Type B pancreatic cell (in vitro differentiated cells): ENCODE results near the gene IL7R. TPM values are rescaled to one million over a fixed set of nuclear protein-coding genes. Genes with fewer than 3 reads are reported as not detected.

Source experiments
- DNase-seq: peaks from one replicate; pipeline ENCODE4 v3.0.0; 2021; ENCODE audit warnings: mixed read lengths; ENCODE audit not compliant: unreplicated experiment; ENCODE audit errors: extremely low spot score
- H3K27ac Mint-ChIP-seq: 2 replicates; pipeline ENCODE4 v1.8.0; 2021; ENCODE audit warnings: mild to moderate bottlenecking, mixed read lengths
- H3K27me3 Mint-ChIP-seq: 2 replicates; pipeline ENCODE4 v1.8.0; 2021; ENCODE audit warnings: mixed read lengths
- H3K36me3 Mint-ChIP-seq: 2 replicates; pipeline ENCODE4 v1.8.0; 2021; ENCODE audit warnings: mixed read lengths
- H3K4me1 Mint-ChIP-seq: one replicate; pipeline ENCODE4 v1.8.0; 2021; ENCODE audit warnings: mixed read lengths; ENCODE audit not compliant: unreplicated experiment
- H3K4me3 Mint-ChIP-seq: 2 replicates; pipeline ENCODE4 v1.8.0; 2021; ENCODE audit warnings: mild to moderate bottlenecking, mixed read lengths
- H3K9me3 Mint-ChIP-seq: 2 replicates; pipeline ENCODE4 v1.8.0; 2021; ENCODE audit warnings: mixed read lengths
- total RNA-seq: library from RNA; stranded (reverse); gene quantifications from 2 replicates; pipeline ENCODE4 v1.2.1, GENCODE V29; 2021; ENCODE audit warnings: low replicate concordance
- TF ChIP-seq, protein P1 (sequence below): fragments of 200-600 bp; sonication (generic); conservative IDR thresholded peaks from 2 replicates; pipeline ENCODE4 v1.5.0; 2021; ENCODE audit warnings: antibody characterized with exemption, mild to moderate bottlenecking

The IL7R gene
- total RNA-seq, 1 donor from 2014 or later = not detected

- Mint-ChIP-seq H3K4me1 (no peaks in the 10 kb centered on the region), H3K27me3 (no peaks in the 10 kb centered on the region), H3K9me3 (no peaks in the 10 kb centered on the region), H3K4me3 (no peak overlapping the region), H3K27ac (no peak overlapping the region), H3K36me3 (no peaks in the 10 kb centered on the region)
- TF ChIP-seq, protein P1, sequence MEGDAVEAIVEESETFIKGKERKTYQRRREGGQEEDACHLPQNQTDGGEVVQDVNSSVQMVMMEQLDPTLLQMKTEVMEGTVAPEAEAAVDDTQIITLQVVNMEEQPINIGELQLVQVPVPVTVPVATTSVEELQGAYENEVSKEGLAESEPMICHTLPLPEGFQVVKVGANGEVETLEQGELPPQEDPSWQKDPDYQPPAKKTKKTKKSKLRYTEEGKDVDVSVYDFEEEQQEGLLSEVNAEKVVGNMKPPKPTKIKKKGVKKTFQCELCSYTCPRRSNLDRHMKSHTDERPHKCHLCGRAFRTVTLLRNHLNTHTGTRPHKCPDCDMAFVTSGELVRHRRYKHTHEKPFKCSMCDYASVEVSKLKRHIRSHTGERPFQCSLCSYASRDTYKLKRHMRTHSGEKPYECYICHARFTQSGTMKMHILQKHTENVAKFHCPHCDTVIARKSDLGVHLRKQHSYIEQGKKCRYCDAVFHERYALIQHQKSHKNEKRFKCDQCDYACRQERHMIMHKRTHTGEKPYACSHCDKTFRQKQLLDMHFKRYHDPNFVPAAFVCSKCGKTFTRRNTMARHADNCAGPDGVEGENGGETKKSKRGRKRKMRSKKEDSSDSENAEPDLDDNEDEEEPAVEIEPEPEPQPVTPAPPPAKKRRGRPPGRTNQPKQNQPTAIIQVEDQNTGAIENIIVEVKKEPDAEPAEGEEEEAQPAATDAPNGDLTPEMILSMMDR = no peak
- DNase-seq = no peak
Measured at GRCh38 chr5:35816881-35817521, 39.7 kb upstream of the IL7R start.

GRCh38 chr5:35819026-35819425 lies 37.7 kb upstream of the IL7R start:
- no peaks in the 10 kb centered on the region for H3K9me3 Mint-ChIP-seq
- DNase-seq = no peak
- no peak overlapping the region for H3K27ac Mint-ChIP-seq
- TF ChIP-seq, protein P1 = no peak
- no peaks in the 10 kb centered on the region for H3K36me3 Mint-ChIP-seq
- no peaks in the 10 kb centered on the region for H3K4me1 Mint-ChIP-seq
- no peak overlapping the region for H3K4me3 Mint-ChIP-seq
- no peaks in the 10 kb centered on the region for H3K27me3 Mint-ChIP-seq

- H3K9me3 Mint-ChIP-seq = no peaks in the 10 kb centered on the region
- TF ChIP-seq, protein P1 = no peak
- DNase-seq = no peak
- no peaks in the 10 kb centered on the region for H3K27me3 Mint-ChIP-seq
- H3K27ac Mint-ChIP-seq = no peak overlapping the region
- no peak overlapping the region for H3K4me3 Mint-ChIP-seq
- no peaks in the 10 kb centered on the region for H3K4me1 Mint-ChIP-seq
- H3K36me3 Mint-ChIP-seq = no peaks in the 10 kb centered on the region
Measured at GRCh38 chr5:35819668-35820067, 37.0 kb upstream of the IL7R start.

DNA sequence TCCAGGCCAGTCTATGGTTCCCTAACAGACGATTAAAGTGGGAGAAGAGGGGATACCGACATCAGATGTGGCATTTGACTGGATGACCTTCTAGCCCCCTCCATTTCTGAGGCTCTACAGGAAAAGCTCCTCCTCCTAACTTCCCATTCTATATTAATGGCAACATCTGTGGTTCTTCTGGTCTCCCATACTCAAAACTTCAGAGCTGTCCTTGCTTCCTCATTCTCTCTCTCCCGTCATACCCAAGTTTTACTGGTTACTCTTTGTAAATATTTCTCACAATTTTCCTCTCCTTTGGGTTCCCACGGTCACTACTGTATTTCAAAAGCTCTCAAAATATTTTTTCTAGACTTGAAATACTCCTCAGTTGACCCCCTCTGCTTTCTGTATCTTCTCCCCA lies 36.0 kb upstream of the IL7R start:
- Mint-ChIP-seq H3K27ac (no peak overlapping the region), H3K4me3 (no peak overlapping the region), H3K4me1 (no peaks in the 10 kb centered on the region), H3K36me3 (no peaks in the 10 kb centered on the region), H3K27me3 (no peaks in the 10 kb centered on the region), H3K9me3 (no peaks in the 10 kb centered on the region)
- no peak for DNase-seq
- TF ChIP-seq, protein P1 = no peak

DNA sequence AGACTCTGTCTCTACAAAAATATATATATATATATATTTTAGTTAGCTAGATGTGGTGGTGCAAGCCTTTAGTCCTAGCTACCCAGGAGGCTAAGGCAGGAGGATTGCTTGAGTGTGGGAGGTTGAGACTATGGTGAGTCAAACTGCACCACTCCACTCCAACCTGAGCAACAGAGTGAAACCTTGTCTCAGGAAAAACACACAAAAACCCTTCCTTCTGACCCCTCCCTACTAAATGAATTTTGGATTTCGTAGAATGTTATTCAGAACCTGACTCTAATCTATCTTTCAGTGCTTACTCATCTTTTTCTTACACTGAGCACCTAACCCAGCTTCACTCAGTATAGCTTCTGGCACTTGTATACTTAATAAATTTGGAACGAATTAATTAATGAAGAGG lies 35.2 kb upstream of the IL7R start:
- DNase-seq = no peak
- Mint-ChIP-seq H3K9me3 (no peaks in the 10 kb centered on the region), H3K27me3 (no peaks in the 10 kb centered on the region), H3K36me3 (no peaks in the 10 kb centered on the region), H3K27ac (no peak overlapping the region), H3K4me1 (no peaks in the 10 kb centered on the region), H3K4me3 (no peak overlapping the region)
- TF ChIP-seq, protein P1 = no peak

DNA sequence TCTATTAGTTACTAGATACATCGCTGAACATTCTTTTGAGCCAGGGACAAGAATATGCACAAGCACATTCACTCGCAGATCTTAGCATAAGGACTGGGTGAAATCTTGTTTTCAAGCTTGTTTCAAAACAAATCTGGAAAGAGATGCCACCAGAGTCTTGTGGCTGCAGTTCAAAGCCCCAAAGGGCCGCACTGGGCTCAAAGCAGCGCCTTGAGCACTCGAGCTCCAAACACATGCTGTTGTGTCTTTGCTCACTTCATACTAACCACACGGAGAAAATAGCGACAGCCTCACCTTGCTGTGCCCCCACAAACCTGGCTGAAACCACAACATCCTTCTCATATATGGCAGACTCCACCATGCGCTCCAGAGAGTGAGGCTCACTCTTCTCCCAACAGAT lies 34.2 kb upstream of the IL7R start:
- Mint-ChIP-seq H3K9me3 (no peaks in the 10 kb centered on the region), H3K27me3 (no peaks in the 10 kb centered on the region), H3K4me1 (no peaks in the 10 kb centered on the region), H3K4me3 (no peak overlapping the region), H3K27ac (no peak overlapping the region), H3K36me3 (no peaks in the 10 kb centered on the region)
- TF ChIP-seq, protein P1 = no peak
- no peak for DNase-seq
